ENCODE results near the gene GLG1.
"Not testable (repeated sequence)": the region's sequence is repeated elsewhere in the genome, so short reads cannot be mapped to it uniquely, and the experiment has no call there.

GLG1 gene

DNA sequence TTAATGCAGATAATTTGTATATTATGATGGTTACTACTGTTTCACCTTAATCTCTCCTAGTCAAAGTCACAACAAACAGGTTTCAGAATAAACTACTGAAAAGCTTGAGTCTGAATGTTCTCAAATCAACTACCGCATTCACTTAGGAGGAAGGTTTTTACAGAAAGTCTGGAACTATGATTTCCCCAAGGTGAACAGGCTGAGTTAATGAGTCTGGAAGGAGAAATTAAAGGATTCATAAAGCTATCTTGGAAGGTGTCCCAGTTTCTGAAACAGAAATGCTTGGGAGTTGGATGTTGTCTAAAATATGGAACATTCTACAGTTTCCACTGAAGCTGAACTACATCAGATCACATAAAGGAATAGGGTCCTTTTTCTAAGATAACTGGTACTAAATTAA lies 69.2 kb downstream of the GLG1 start:
- not testable (repeated sequence) for DNase-seq (ENCODE audit: low read depth in 3 of 3)

DNA sequence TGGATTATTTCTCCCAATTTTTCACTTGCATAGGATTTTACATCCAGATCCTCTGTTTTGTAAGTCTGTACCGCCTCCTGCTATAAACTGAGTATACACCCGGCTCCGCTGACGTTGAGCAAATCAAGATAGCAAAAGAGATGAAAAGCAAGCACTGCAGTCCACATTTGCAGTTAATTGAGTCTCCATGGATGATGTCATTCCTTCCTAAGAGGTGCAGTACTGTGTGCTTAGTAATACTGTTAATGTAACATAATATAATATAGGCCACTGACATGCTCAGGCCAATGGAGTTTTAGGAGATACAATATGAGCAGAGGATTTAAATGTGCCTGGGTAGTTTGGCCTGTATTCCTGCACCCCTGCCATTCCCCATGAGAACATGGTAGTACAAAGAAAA lies 72.3 kb downstream of the GLG1 start:
- DNase-seq (ENCODE audit: low read depth in 3 of 3), result not testable (repeated sequence)

DNA sequence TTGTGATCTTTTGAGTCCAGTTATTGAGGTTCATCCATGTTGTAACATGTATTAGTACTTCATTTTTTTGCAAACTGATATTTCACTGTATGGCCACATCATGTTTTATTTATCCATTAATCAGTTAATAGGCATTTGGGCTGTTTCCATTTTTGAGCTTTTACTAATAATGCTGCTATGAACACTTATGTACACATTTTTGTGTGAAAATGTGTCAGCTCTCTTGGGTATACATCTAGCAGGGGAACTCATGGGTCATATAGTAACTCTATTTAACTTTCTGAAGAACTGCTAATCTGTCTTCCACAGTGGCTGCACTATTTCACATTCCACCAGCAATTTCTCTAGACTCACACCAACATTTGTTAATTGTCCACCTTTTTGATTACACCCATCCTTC lies 82.0 kb downstream of the GLG1 start:
- DNase-seq (ENCODE audit: low read depth in 3 of 3), result no peak

DNA sequence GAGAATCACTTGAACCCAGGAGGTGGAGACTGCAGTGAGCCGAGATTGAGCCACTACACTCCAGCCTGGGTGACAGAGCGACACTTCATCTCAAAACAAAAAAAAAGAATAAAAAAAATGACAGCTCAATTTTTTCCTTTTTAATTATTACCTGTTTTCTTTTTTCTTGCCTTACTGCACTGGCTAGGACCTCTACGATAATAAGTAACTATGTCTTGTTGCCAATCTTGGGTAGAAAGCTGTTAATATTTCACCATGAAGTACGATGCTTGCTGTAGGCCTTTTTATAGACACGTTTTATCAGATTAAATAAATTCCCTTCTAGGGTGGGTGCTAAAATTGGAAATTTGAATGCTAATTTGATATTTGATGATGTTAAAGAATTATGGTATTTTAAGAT lies 82.8 kb downstream of the GLG1 start:
- no peak for DNase-seq (ENCODE audit: low read depth in 3 of 3)

DNA sequence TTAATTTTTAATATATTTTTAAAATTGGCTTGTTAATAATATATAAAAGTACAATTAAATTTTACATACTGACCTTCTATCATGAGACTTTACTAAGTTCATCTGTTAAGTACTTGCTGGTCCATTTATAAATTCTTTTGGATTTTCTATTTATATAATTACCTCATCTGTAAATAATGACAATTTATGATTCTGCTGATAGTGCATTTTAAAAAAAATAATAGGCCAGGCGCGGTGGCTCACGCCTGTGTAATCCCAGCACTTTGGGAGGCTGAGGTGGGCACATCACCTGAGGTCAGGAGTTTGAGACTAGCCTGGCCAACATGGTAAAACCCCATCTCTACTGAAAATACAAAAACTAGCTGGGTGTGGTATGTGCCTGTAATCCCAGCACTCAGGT lies 83.2 kb downstream of the GLG1 start:
- not testable (repeated sequence) for DNase-seq (ENCODE audit: low read depth in 3 of 3)

DNA sequence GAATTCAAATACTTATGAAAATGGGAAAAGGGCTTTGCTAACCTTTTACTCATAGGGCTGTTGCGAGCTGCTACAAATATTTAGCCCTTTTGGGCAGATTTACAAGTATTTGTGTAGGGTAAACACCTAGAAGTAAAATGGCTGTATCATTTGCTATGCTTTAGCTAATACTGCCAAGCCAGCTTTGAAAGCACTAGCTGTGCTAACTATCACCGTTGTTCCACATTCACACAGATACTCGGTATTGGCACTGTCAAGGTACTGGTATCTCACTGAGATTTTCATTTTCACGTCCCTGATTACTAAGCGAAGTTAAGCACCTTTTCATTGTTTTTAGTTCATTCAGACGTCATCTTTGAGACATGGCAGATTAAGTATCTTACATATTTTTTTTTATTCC lies 84.8 kb downstream of the GLG1 start:
- no peak for DNase-seq (ENCODE audit: low read depth in 3 of 3)

DNA sequence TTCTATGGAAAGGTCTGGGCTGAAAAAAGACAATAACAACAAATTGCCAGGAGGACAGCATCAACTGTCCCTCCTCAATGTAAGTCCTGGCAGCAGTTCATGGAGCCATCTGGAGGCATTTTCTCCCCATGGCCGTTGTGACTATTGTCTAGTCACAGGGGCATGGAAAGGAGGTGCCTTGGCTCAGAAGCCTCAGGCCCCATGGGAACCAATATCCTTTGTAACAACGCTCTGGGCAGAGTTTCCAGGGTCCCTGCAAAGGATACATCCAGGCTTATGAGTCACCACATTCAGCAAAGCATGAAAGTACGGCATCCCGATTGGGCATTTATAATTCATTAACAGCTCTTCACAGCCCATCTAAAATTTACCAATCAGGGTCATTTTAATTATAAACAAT lies 85.2 kb downstream of the GLG1 start:
- no peak for DNase-seq (ENCODE audit: low read depth in 3 of 3)

DNA sequence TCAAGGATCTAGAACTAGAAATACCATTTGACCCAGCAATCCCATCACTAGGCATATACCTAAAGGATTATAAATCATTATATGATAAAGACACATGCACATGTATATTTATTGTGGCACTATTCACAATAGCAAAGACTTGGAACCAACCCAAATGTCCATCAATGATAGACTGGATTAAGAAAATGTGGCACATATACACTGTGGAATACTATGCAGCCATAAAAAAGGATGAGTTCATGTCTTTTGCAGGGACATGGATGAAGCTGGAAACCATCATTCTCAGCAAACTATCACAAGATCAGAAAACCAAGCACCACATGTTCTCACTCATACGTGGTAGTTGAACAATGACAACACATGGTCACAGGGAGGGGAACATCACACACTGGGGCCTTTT lies 88.0 kb downstream of the GLG1 start:
- DNase-seq (ENCODE audit: low read depth in 3 of 3), result not testable (repeated sequence)

DNA sequence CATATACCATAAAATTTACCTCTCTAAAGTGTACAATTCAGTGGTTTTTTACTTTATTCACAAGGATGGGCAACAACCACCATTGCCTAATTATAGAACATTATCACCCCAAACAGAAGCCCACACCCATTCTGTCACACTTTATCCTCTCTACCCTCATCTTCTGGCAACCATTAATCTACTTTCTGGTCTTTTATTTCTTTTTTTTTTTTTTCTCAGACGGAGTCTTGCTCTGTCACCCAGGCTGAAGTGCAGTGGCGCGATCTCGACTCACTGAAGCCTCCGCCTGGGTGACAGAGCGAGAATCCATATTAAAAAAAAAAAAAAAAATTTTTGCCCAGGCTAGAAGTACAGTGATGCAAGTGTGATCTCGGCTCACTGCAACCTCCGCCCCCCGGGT lies 95.0 kb downstream of the GLG1 start:
- no peak for DNase-seq (ENCODE audit: low read depth in 3 of 3)

DNA sequence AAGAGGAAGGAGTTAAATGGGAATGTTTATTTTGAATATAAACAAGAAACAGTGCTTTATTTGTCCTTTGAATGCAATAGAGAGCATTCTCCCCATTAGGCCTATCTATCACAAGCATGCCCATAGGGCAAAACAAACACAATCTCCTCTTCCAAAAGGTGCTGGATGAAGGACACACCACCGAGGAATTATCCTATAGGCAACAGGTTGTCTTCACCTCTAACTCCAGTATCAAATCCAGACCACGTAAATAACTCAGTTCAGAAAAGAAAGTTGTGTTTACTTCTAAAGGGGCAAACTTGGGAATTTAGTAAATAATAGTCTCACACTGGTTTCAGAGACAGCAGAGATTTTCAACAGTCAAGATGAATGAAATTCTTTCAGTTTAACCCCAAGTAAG lies 101.9 kb downstream of the GLG1 start:
- no peak for DNase-seq (ENCODE audit: low read depth in 3 of 3)

DNA sequence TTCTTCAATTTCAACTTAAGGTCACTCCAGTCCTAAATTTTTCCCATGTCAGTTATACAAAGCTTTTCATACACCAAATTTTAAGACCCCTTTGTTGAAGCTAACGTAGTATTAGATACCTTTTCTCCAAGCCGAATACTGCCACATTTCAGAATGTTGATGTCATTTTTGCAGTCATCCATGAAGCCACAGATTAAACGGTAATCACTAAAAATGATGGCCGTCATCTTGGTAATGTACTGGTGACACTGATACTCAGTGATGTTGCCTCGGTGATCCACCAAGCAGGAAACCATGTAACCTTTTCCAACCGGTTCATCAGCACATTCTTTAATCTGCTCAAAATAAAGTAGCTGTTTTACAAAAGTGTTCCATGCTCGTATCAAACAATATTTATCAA lies 103.5 kb downstream of the GLG1 start:
- no peak for DNase-seq (ENCODE audit: low read depth in 3 of 3)

DNA sequence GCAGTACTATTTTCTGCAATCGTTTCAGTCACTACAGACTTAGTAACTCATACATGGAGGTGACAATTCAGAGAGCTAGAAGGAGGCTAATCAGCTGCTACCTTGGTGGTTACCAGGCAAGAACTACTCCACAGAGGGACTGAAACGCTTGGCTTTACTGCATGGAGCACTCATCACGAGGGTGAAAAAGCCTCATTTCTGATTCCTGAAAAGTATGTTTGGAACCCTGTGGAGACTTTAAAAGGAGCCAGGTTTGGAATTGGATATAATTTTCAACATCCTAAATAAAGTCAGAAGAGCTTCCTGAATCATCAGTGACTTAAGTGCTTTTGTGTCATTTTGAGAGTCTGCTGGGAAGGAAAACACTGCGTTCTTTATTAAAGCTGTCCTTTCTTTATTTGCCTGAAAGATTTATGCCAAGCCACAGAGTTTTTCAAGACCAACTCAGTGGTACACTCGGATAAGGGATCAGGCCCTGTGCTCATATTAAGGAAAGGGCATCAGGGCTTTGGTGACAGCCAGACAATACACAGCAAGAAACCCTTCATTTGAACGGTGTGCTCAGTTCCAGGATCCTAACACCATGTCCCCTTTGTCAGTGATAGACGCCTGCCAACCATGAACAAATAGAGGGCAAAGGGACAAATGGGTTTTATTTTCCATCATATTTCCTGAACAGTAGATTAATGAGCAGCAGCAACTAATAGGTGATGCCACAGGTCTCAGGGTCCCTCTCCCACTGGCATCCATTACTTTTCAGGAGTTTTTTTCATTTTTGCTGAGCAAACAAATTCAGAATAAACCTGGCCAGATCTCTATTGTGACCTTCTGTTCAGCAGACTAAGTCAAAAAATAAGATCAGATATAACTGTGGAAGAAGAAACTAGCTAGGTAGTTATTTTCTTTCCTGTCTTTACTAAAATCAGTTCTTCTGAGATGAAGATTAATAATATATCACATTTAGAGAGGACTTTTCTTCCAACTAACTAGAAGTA lies 105.1 kb downstream of the GLG1 start:
- no peak for DNase-seq (ENCODE audit: low read depth in 3 of 3)

DNA sequence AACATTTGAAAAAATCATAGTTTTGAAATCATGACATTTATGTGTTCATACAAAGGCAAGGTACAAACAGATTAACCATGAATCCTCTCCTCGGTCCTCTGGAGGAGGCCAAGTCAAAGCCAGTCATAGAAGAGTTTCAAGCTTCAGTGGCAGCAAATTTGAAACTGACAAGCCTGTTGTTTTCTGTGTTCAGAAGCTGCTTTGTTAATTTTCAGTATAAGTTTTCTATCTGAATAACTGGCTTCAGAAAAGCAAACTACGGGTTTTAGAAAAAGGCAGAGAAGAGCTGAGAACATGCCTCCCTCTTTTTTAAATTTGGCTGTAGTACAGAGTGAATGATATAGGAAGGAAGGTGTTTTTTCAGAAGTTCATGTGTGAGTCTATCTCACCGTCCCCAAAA lies 106.0 kb downstream of the GLG1 start:
- no peak for DNase-seq (ENCODE audit: low read depth in 3 of 3)

DNA sequence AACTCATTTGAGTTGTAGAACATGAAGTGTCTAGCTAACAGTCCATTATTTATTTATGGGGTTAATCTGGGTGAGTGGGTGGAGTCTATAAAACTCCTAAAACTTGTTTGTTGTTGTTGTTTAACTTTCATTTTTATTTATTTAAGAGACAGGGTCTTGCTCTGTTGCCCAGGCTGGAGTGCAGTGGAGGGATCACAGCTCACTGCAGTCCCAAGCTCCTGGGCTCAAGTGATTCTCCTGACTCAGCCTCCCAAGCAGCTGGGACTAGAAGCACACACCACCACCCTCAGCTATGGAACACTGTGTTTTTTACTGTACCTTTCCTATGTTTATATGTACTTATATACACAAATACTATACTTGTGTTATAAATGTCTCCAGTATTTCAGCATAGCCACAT lies 107.8 kb downstream of the GLG1 start:
- DNase-seq (ENCODE audit: low read depth in 3 of 3), result no peak

DNA sequence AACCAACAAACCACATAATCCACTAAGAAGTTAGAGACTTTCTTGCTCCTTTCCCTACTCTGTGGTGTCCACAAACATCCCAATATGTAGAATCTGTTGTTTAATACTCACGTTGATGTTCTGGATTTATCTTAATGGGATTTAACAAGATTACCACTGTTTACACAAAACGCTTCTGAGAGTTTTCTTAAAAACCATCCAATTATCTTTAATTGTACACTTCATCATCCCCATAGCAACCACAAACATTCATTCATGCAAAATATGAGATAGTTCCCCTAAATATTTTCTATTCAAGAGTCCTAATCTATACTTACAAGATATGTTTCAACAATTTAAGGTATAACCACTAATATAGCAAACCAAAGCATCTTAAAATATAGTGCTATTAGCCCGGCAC lies 109.2 kb downstream of the GLG1 start:
- no peak for DNase-seq (ENCODE audit: low read depth in 3 of 3)

DNA sequence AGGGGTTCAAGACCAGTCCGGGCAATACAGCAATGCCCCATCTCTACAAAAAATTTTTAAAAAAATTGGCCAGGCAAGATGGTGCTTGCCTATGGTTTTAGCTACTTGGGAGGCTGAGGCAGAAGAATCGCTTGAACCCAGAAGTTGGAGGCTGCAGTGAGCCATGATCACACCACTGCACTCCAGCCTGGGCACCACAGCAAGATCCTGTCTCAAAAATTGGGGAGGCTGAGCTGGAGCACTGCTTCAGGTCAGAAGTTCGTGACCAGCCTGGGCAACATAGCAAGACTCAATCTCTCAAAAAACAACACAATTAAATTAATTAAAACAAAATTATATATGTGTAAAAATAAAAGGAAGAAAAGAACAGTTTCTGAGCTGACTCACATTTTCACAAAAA lies 110.9 kb downstream of the GLG1 start:
- no peak for DNase-seq (ENCODE audit: low read depth in 3 of 3)

DNA sequence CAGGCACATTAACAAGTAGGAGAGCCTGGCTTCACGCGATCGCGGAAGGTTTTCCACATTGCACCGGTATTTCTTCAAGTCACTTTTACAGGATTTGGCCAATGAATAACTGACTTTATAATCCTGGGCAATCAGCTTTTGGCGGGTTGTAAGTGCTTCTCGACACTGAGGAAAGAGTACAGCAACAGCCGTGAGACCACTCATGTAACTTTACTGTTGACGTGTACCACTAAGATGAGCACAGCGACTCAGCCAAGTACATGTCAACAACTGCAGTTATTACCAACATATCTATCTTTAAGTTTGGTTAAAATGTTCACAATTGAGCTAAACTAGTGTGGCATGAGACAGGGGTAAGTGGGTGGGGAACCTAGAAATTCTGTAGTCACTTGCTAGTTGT lies 113.9 kb downstream of the GLG1 start:
- DNase-seq (ENCODE audit: low read depth in 3 of 3), result no peak

DNA sequence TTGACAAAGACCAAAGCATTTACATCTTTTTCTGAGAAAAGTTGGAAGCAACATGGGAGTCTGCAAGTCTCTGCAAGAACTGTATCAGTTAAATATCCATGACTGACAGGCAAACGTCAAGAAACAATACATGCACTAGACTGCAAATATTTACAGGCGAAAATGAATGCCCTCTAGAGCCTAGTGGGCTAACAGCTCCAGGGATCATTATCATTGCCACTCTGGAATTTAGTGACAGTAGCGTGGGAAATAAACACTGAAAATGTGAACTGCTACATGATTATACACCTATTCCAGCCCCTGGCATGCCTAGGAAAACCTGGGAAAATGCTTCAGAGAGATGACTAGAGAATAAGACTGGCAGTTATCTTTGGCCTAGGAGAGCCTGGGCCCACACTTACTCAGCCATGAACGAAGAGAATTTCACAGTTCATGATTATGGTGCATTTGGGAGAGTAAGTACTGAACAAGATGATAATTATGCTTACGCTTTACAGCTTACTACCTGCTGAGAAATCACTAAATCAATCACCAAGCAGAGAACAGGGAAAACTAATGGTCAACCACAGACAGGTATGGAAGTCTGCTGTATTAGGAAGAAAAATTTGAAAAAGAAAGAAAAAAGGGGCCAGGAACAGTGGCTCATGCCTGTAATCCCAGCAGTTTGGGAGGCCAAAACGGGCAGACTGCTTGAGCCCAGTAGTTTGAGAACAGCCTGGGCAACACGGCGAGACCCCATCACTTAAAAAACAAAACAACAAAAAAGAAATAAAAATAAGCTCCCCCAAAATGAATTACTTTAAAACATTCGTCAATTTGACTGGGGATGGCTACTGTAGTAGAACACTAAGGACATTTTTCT lies 119.0 kb downstream of the GLG1 start:
- DNase-seq (ENCODE audit: low read depth in 3 of 3), result no peak

DNA sequence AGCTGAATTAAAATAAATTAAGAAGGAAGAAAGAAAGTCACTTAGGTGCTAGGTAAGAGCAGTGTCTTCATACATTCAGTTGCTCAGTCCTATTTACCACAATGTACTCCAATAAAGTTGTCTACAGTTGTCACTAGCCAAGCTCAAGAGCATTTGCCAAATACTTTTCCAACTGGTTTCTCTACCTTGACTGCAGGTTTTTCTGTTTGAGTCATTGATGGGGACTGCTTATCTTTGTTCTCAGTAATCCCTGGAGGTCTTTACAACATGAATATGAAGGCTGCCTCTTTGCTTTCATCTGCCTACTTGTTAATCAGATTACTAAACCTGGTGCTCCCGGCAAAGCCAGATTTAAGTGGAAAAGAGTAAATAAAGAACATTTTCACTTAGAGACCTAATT lies 121.0 kb downstream of the GLG1 start:
- DNase-seq (ENCODE audit: low read depth in 3 of 3), result no peak

DNA sequence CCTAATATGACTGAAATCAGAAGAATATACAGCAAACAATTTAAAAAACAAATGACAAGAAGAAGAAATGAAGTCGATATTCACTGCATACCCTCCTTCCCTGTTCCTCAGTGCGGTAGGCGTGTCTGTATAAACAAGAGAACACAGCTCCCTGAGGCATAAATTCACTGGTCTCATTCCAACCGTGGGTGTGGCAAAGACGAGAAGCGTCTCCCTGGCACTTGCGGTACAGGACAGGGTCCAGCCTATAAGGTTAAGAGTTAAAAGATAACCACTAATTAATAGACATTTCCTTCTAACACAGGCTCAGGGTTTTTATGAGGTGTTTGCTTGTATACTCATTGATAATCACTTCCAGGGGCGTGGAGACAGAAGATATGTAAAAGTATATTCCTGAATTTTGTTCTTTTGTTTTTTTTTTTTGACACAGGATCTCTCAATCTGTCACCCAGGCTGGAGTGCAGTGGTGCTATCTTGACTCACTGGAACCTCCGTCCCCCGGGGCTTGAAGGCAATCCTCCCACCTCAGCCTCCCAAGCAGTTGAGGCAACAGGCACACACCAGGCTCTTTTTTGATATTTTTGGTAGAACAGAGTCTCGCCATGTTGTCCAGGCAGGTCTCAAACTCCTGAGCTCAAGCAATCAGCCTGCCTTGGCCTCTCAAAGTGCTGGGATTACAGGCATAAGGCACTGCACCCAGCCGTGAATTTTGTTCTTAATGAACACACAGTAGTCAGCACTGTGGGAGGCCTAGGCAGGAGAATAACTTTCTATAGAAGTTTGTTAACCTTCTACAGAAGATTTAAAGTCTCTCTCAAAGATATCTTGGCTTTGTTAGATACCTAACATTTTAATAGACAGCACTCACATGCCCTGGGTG lies 126.5 kb downstream of the GLG1 start:
- DNase-seq (ENCODE audit: low read depth in 3 of 3), result no peak

DNA sequence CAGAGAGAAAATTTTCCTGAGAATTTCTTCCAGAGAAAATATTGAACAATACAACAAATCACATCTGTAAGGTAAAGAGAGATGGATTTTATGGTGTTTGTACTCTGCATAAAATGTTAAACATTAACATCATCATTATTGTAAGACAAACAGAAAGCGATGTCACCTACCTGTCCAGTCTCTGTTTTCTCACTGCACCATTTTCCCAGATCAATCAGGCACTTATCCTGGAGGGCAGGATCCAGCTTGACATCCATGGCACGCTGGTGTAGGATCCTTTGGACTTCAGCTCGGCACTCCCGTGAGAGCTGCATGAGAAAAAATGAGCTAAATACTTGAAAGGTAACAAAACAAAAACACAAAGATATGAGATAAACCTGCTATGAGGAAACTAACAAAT lies 129.7 kb downstream of the GLG1 start:
- no peak for DNase-seq (ENCODE audit: low read depth in 3 of 3)

DNA sequence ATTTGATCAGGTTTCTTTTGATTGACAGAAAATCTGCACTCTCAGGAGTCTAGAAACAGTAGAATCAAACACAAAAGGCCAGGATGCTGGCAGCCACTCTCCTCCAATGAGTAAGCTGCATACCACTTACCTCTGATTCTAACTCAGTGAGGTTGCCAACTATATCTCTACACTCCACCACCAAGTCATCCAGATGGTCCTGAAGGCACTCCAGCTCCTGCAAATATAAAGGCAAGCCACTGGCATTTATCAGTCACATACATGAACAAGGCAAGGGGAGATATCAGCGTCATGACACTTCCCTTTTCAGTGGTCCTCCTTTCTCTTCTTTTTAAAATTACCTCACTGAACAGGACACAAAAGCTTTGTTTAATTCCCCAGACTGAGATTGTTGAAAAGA lies 132.5 kb downstream of the GLG1 start:
- no peak for DNase-seq (ENCODE audit: low read depth in 3 of 3)

Measured in stimulated activated CD4-positive, alpha-beta T cell treated with anti-CD3 and anti-CD28 coated beads, TNF-alpha, amount 100 ng/mL, for 24 hours (primary cell).